Measurements from ENCODE around the gene DLX6.
A peak's percentile ranks its signal among the peaks of the same experiment; 100 is the strongest.

DLX6 gene

GRCh38 chr7:97005183-97006054 lies at the start of gene DLX6:
TSS of gene DLX6 (plus strand) at chr7:97005553. CDS start at chr7:97005978, 425 bp downstream.
- TF ChIP-seq ZFX (IDR thresholded peaks at IDR 0.05; ENCODE audit: borderline replicate concordance) (no peak), CTCF (IDR thresholded peaks at IDR 0.05) (0 out of 2 replicates have a peak, but pooled peaks have one; percentile 6)
- no peak within 1 kb of the TSS for H3K27ac ChIP-seq

- TF ChIP-seq ZFX (IDR thresholded peaks at IDR 0.05; ENCODE audit: borderline replicate concordance), result no peak
- TF ChIP-seq CTCF (IDR thresholded peaks at IDR 0.05), result no peak
- no peak overlapping the region for H3K27ac ChIP-seq
Measured at GRCh38 chr7:96959135-96959534, 46.2 kb upstream of the DLX6 start.

- no peak overlapping the region for H3K27ac ChIP-seq
- TF ChIP-seq ZFX (IDR thresholded peaks at IDR 0.05; ENCODE audit: borderline replicate concordance) (no peak), CTCF (IDR thresholded peaks at IDR 0.05) (no peak)
Measured at GRCh38 chr7:96962221-96962885, 43.0 kb upstream of the DLX6 start.

DNA sequence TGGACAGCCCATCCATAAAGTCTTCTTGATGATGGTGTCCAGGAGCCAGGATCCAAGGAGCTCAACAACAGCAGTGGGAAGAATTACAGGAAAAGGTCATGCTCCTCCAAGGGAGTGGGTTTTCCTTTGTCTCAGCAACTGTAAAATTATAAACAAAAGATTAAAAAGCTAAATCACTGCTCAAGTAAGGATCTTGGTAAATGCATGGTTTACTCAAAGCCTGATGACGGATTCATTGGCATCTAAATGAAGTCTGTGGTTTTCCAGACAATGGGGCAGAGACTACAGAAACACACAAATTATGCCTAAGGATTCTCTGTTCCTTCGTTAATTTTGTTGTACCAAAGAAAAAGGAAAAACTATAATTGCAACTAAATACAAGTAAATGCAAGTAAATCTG lies 36.4 kb upstream of the DLX6 start:
- no peak overlapping the region for H3K27ac ChIP-seq
- TF ChIP-seq CTCF (IDR thresholded peaks at IDR 0.05) (no peak), ZFX (IDR thresholded peaks at IDR 0.05; ENCODE audit: borderline replicate concordance) (no peak)

DNA sequence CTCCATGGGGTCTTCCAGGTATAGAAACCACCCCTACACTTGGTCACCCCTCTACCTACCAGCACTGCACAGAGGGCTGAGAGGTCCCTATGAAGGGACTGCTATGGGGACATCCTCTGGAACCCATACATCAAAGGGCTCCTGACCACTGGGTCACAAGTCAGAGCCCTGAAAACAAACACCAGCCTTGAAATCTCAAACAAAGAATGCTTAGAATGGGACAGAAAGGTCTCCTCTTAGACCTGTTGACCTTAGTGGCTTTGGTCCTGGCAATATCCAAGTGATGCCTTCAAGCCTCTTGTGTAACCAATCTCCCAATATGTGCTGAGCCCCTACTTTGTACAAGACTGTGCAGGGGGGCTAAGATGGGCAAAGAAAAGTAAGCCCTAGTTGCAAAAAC lies 34.6 kb upstream of the DLX6 start:
- TF ChIP-seq CTCF (IDR thresholded peaks at IDR 0.05), result no peak
- TF ChIP-seq ZFX (IDR thresholded peaks at IDR 0.05; ENCODE audit: borderline replicate concordance), result no peak
- H3K27ac ChIP-seq, result no peak overlapping the region

DNA sequence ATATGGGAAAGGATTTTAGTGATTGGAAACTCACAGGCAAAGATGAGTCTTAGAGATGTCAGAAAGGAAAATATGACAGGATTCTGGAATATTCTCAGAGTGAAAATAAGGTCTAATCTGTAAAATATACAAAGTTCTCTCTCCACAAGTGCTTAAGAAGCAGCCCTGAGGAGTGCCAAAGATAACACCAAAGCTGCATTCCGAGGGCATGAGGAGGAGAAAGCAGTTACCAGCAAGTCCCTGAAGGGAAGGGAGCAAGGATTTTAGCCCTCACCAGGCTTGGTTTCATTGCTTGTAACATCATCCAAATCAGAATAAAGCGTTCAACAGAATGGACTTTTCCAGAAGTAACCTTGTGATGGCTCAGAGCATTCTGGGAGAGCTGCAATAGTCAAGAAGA lies 31.4 kb upstream of the DLX6 start:
- TF ChIP-seq CTCF (IDR thresholded peaks at IDR 0.05), result no peak
- no peak for TF ChIP-seq ZFX (IDR thresholded peaks at IDR 0.05; ENCODE audit: borderline replicate concordance)
- H3K27ac ChIP-seq, result no peak overlapping the region

DNA sequence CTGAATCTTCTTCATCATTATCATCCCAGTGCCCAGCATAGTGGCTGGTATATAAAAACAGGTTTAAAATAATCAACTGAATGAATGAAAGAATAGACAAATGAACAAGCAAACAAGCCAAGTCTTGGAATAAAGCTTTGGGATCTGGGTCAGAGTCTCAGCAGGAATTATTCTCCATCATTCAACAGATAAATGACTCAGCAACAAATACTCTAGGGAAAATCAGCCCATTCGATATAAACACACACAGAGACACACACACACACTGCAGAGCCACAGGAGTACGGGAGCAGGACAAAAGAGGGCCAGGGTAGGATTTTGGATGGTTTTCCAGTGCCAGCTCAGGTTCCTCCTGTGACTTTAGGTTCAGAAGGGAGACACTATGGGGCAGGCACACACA lies 29.2 kb upstream of the DLX6 start:
- H3K27ac ChIP-seq, result no peak overlapping the region
- TF ChIP-seq ZFX (IDR thresholded peaks at IDR 0.05; ENCODE audit: borderline replicate concordance) (no peak), CTCF (IDR thresholded peaks at IDR 0.05) (no peak)
